Raji (cell line): ENCODE measurements around the gene TRIM9.

Source experiments
- POLR2A ChIP-seq: IDR thresholded peaks from 2 replicates; pipeline ENCODE4 v1.6.1; 2011; ENCODE audit warnings: low read depth, low read length, control low read depth; ENCODE audit not compliant: insufficient read depth

Gene TRIM9

GRCh38 chr14:51080645-51081044, 14.3 kb downstream of the TRIM9 start:
- TF ChIP-seq POLR2A: no peak

GRCh38 chr14:51079489-51079888, 15.4 kb downstream of the TRIM9 start:
- TF ChIP-seq POLR2A: no peak

DNA sequence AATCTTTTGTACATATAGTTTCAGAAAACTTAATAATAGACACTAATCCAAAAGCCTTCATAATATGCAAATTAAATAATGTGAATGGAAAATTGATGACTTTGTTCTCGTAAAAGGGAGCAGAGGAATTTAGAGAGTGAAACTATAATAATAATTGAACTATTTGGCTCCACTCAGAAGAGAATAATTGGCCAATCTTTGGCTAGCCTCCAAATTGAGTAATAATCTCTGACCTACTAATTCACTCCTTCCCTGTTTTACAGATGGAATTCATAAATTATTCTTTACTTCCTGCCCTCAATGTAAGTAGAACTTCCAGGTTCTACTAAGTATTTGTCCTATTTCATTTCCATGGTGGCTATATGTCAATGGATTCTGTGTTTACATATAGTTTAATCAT, 15.8 kb downstream of the TRIM9 start:
- TF ChIP-seq POLR2A: no peak

DNA sequence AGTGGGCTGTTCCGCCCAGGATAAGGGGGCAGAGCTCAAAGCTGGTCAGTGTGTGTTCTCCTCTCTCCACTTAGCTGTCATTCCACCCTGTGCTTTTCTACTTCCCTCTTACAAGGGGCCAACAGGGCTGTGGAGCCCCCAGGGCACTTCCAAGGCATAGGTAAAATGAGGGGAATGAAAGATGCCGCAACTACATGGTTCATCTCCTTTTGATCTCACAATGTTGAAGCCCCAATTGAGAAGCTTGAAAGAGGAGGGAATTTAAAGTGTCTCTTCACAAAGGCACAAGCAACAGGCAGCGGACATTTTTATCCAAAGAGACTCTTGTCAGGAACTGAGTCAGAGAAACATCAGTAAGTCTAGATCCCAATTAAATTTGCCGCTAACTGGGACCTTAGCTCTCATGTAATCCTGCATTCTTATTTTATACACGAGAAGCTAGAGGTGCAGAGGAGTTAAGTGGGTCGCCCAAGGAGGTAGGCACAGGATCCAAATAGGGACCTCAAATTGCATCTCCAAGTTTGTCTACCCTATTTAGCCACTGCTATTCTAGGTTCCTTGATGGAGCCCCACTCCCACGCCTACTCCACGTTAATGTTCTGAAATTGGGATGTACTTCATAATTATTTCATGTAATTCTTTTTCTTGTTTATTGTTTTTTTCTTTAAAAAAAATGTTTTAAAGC, 20.1 kb downstream of the TRIM9 start:
- TF ChIP-seq POLR2A: no peak

GRCh38 chr14:51073731-51074130, 21.2 kb downstream of the TRIM9 start:
- no peak for TF ChIP-seq POLR2A

- TF ChIP-seq POLR2A: no peak
Observed at GRCh38 chr14:51072976-51073375, 21.9 kb downstream of the TRIM9 start.

DNA sequence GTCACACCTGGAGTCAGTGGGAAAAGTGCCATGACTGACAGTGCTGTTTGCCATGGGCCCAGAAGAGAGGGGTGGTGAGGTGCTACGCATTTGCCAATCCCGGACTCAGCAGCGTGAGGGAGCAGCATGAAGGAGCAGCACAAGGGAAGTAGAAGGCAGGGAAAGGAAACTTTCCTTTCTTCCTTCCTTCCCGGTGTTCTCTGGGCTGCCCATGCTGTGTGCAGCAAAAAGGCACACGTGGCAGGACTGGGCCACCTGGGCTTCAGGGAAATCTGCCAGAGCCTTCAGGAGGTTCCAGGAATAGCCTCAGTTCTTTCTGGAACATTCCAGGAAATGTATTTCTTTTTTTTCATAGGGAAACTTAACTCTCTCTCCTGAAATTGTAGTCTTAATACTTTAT, 23.0 kb downstream of the TRIM9 start:
- no peak for TF ChIP-seq POLR2A

- no peak for TF ChIP-seq POLR2A
Observed at GRCh38 chr14:51070726-51071125, 24.2 kb downstream of the TRIM9 start.

GRCh38 chr14:51069055-51069454, 25.9 kb downstream of the TRIM9 start:
- TF ChIP-seq POLR2A: no peak

DNA sequence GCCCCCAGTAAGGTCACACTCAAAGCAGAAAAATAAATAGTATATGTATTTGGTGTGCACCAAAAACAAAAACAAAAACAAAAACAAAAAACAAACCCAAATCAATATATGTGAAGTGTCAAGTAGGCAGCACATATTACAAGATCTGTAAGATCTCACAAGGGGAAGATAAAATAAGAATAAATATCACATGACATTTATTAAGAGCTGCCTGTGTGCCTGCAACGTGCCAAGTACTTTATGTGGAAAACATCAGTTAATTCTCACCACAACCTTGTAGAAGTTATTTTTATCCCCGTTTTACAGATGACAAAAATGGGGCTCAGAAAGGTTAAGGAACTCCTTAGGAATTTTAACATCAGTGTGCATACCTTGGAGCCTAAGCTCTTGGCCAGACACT, 26.6 kb downstream of the TRIM9 start:
- no peak for TF ChIP-seq POLR2A

GRCh38 chr14:51067295-51067694, 27.6 kb downstream of the TRIM9 start:
- TF ChIP-seq POLR2A: no peak

DNA sequence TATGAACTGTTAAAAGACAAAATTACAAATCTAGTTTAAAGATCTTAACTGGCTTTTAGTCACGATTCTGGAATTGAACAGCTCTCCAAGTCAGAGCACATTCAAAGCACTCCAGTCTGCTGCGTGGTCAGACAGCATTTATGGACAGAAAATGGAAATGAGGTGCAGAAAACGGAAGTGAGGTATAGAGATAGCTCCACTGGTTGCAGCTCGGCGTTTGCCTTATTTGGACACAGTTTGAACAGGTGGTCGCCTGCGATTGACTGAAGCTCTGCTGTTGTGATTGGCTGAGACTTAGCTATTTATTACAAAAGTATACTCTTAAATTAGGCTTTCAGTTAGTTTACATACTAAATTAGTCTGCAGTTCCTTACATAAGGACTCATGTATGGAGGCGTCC, 28.3 kb downstream of the TRIM9 start:
- no peak for TF ChIP-seq POLR2A

- no peak for TF ChIP-seq POLR2A
Observed at GRCh38 chr14:51059032-51059431, 35.9 kb downstream of the TRIM9 start.

DNA sequence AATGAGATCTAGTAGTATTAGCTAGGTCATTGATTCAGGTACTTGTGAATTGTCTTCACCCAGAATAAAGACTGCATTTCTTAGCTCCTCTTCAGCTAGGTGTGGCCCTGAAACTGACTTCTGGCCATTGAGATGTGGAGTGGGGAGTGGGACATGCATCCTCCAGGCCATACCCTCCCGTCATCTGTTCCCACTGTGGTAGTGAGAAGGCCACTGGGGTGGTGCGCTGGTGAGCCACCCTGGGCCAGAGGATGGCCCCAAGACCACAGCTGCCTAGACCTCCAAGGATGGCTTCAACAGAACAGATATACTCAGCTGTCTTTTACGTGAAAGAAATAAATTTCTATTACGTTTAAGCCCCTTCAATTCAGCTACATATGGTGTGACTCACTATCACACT, 36.5 kb downstream of the TRIM9 start:
- no peak for TF ChIP-seq POLR2A

DNA sequence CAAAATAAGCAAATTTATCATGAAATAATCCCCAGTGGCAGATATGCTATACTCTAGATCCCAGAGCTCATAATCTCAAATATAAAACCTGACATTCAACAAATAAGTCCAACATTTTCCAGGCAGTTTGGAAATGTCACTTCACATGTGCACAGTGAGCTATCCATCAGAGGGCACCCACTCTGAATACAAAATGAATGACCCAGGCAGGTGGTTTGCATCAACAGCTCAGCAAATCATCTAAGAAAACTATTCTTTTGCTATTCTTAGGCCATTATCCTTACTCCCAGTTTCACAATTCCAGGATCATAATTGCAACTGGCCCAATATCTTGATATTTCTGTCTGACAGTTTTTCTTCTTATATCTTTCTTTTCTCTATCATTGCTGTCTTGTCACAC, 38.5 kb downstream of the TRIM9 start:
- no peak for TF ChIP-seq POLR2A

DNA sequence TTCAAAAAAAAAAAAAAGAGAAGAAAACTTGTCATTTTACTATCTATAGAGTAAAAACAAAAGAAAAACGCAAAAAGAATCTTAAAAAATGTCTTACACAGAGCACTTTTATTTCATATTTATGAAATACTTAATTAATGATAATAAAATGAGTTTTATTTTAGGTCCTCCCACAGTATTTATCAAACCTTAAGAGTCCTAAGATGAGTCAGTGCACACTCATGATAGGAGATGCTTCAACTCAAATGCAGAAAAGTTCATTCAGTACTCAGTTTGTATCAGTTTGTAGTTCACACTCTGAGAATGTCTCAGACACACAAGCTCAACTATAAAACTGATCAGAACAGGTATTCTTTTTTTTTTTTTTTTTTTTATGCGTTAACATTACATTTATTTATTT, 41.7 kb downstream of the TRIM9 start:
- no peak for TF ChIP-seq POLR2A

DNA sequence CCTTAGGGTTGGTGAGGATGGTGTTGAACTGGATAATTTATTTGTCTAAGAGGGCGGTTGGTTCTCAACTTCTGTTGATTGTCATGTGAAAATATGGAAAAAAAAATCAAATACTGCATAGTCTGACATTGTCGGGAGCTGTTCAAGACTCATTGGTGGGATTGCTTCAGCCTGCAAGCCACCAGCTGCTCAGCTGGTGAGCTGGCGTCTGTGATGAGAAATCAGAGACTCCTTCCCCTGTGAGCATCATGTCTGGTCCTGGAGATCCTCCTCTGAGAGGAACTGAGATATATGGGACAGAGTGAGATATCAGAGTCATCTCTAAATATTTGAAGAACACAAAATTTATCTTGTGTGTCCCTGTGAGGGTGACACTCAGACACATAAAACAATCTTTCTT, 49.9 kb downstream of the TRIM9 start:
- no peak for TF ChIP-seq POLR2A
